Right lobe of liver (tissue), 6 donors: ENCODE results near the gene EEF1AKMT3. TPM values are rescaled to one million over a fixed set of nuclear protein-coding genes. Genes with fewer than 3 reads are reported as not detected.

Experiments
- ATAC-seq, 4 donors: fragments of 200-7000 bp; cut with Tn5 transposase; one replicate each; pipeline ENCODE4 v1.9.1; 2020; ENCODE audit warnings: mild to moderate bottlenecking in 4 of 4, moderate library complexity in 4 of 4
- DNase-seq, 3 donors: peaks; one replicate each; pipeline ENCODE4 v3.0.0-alpha.2; 2020
- H3K27ac ChIP-seq, 3 donors: fragments of 200-600 bp; one replicate each; pipeline ENCODE4 v1.8.0; 2022
- H3K27me3 ChIP-seq, 2 donors: fragments of 200-600 bp; one replicate each; pipeline ENCODE4 v1.8.0; 2022
- H3K36me3 ChIP-seq, 4 donors: fragments of 200-600 bp; sonication (generic) in 1 of 4; one replicate each; pipeline versions ENCODE4 v1.5.1 to v1.8.0; 2017 to 2022; ENCODE audit warnings: control low read depth in 1 of 4
- H3K4me1 ChIP-seq, 4 donors: fragments of 200-600 bp; sonication (generic) in 1 of 4; one replicate each; pipeline versions ENCODE4 v1.5.1 to v1.8.0; 2017 to 2022; ENCODE audit warnings: control low read depth in 1 of 4
- H3K4me3 ChIP-seq, 3 donors: fragments of 200-600 bp; one replicate each; pipeline ENCODE4 v1.8.0; 2022
- H3K9me3 ChIP-seq, 4 donors: fragments of 200-600 bp; sonication (generic) in 1 of 4; one replicate each; pipeline versions ENCODE4 v1.5.1 to v1.8.0; 2017 to 2022; ENCODE audit warnings: control low read depth in 1 of 4
- POLR2A ChIP-seq: fragments of 450-650 bp; IDR thresholded peaks from one replicate; pipeline ENCODE4 v1.6.1; 2017; ENCODE audit warnings: antibody characterized with exemption, mild to moderate bottlenecking
- WGBS: methylation state at CpG from one replicate; pipeline ENCODE4 v1.1.6; 2018; ENCODE audit warnings: low coverage, low lambda C conversion rate; ENCODE audit not compliant: insufficient coverage; ENCODE audit errors: missing lambda C conversion rate; 5-methylcytosine and 5-hydroxymethylcytosine counted together
- intact Hi-C, 2 donors: fragments of 100-400 bp; cut with DNase I; formaldehyde crosslinking; loops; one replicate each; pipeline versions ENCODE4 v1.11.2 to v1.14.1; 2022
- total RNA-seq, 6 experiments: library from RNA; depleted of rRNA in 2 of 6; stranded (reverse); fragments of >200 nt in 2 of 6; fragmentation: NEBNext Ultra II Directional in 3 of 6; extraction: Animal tissue kit (Norgen Biotek cat#: 25700) in 3 of 6; gene quantifications; one replicate each; pipeline versions ENCODE4 v1.1.0 to v1.2.4, GENCODE V29; 2016 to 2023
- TF ChIP-seq, protein P1 (sequence below), 4 donors: fragments of 200-600 bp in 3 of 4; fragments of 450-650 bp in 1 of 4; IDR thresholded peaks; one replicate each; pipeline versions ENCODE4 v1.5.1 to v1.8.0; 2016 to 2022; ENCODE audit warnings: antibody characterized with exemption in 4 of 4, mild to moderate bottlenecking in 2 of 4
- donor health status: DM: no; HTN: yes; CAD: no.
- donor health status: DM: no; HTN: no; CAD: no.
- donor health status: DM: no; HTN: no; CAD: no.
- donor health status: DM: no; HTN: yes; CAD: no.
- donor health status: DM: no; HTN: yes; CAD: no.

The EEF1AKMT3 gene
- total RNA-seq, 6 experiments from 2014 or later, result 3.2 to 5.5 (median 3.7) TPM

DNA sequence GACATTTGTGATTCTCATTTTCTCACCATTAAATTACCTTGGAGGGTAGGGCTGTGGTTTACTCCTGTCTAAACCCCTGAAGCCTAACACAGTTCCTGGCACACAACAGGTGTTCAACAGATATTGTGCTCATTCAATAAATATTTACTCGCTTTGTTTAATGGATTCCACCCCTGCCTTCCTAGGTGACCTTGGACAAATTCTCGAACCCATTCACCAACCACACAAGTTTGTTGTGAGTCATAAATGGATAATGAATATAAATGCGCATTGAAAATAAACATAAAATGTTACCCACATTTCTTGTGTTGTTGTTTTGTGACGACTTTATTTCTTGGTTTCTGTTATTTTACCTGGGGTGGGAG lies 9.8 kb downstream of the EEF1AKMT3 start:
- intact Hi-C loops, result no loop called here
- Histone ChIP-seq H3K27me3 (no peaks in the 10 kb centered on the region), H3K36me3 (peaks cover 0 to 22% (median 9%) of the 10 kb centered on the region in 4 donors), H3K9me3 (no peaks in the 10 kb centered on the region), H3K4me1 (peaks cover 0 to 17% (median 0%) of the 10 kb centered on the region in 4 donors), H3K4me3 (peak overlapping the region in 1 of 3 donors; percentile 97), H3K27ac (no peak overlapping the region)
- no peak for TF ChIP-seq POLR2A
- TF ChIP-seq, protein P1, sequence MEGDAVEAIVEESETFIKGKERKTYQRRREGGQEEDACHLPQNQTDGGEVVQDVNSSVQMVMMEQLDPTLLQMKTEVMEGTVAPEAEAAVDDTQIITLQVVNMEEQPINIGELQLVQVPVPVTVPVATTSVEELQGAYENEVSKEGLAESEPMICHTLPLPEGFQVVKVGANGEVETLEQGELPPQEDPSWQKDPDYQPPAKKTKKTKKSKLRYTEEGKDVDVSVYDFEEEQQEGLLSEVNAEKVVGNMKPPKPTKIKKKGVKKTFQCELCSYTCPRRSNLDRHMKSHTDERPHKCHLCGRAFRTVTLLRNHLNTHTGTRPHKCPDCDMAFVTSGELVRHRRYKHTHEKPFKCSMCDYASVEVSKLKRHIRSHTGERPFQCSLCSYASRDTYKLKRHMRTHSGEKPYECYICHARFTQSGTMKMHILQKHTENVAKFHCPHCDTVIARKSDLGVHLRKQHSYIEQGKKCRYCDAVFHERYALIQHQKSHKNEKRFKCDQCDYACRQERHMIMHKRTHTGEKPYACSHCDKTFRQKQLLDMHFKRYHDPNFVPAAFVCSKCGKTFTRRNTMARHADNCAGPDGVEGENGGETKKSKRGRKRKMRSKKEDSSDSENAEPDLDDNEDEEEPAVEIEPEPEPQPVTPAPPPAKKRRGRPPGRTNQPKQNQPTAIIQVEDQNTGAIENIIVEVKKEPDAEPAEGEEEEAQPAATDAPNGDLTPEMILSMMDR (IDR thresholded peaks at IDR 0.05), result no peak
- DNase-seq (no peak), ATAC-seq (peak in 2 of 4 donors; percentile 3 to 6)
- 13% methylated on average over 4 of the region's 4 CpGs for WGBS

DNA sequence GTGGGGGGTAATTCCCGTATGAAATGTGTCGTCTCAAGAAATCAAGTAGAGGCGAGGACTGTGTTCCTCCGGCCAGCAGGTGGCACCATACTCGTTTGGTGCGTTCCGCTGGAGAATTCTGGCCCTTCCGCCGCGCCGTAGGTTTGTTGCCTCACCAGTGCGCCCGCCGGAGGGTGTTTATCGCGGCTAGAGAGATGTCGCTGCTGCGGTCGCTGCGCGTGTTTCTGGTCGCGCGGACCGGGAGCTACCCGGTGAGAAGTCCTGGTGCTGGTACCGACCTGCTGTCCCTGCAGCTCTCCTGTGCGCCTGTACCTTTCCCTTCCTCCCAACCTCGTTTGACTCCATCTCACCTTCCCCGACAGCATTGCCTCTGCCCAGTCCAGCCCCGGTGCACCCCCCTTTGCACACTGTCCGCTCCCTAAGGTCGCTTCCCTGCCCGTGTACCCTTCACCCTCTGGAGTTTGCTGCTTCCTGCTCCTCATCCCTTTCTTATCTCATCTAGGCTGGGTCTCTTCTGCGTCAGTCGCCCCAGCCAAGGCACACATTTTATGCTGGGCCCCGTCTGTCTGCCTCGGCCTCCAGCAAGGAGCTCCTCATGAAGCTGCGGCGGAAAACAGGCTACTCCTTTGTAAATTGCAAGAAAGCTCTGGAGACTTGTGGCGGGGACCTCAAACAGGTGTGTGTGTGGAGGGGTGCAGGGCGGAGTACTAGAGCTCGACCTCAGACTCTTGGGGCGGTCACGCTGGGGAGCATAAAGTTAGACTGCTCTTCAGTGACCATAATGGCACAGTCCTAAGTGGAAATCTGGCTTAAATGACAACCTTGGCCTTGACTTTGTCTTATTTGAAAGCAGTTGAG lies 10.4 kb downstream of the EEF1AKMT3 start, which contains the start of gene TSFM:
Gene TSFM (plus strand): TSS at position 180 of the 858 bp plus-strand sequence. CDS start 15 bp downstream, at position 195.
- Histone ChIP-seq H3K4me3 (peak within 1 kb of the TSS; percentile 94 to 97 (median 95)), H3K4me1 (peaks cover 0 to 17% (median 0%) of the 10 kb centered on the region in 4 donors), H3K9me3 (no peaks in the 10 kb centered on the region), H3K36me3 (peaks cover 0 to 27% (median 10%) of the 10 kb centered on the region in 4 donors), H3K27me3 (no peaks in the 10 kb centered on the region), H3K27ac (peak within 1 kb of the TSS; percentile 14 to 60 (median 41))
- ATAC-seq (peak; percentile 97 to 100 (median 99)), DNase-seq (peak; percentile 96)
- peak; percentile 54 for TF ChIP-seq POLR2A
- TF ChIP-seq, protein P1 (IDR thresholded peaks at IDR 0.05), result peak; percentile 95 to 99 (median 96)
- WGBS, result 1% methylated on average over 24 of the region's 45 CpGs
- intact Hi-C loops, result no loop called here

DNA sequence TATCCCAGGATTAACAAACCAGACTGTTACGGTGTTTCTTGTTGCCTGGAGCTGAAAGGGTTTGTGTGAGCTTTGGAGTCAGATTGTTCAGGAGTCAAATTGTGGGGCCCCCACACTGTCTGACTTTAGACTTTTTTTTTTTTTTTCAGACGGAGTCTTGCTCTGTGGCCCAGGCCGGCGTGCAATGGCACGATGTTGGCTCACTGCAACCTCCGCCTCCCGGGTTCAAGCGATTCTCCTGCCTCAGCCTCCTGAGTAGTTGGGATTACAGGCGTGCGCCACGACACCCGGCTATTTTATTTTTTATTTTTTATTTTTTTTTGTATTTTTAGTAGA lies 11.0 kb downstream of the EEF1AKMT3 start:
- Histone ChIP-seq H3K4me3 (peak overlapping the region; percentile 94 to 97 (median 95)), H3K27ac (no peak overlapping the region), H3K9me3 (no peaks in the 10 kb centered on the region), H3K4me1 (peaks cover 0 to 17% (median 0%) of the 10 kb centered on the region in 4 donors), H3K27me3 (no peaks in the 10 kb centered on the region), H3K36me3 (peaks cover 0 to 27% (median 10%) of the 10 kb centered on the region in 4 donors)
- DNase-seq (no peak), ATAC-seq (no peak)
- intact Hi-C loops, result no loop called here
- 70% methylated on average over 10 of the region's 12 CpGs for WGBS
- TF ChIP-seq, protein P1 (IDR thresholded peaks at IDR 0.05), result no peak
- TF ChIP-seq POLR2A, result no peak

DNA sequence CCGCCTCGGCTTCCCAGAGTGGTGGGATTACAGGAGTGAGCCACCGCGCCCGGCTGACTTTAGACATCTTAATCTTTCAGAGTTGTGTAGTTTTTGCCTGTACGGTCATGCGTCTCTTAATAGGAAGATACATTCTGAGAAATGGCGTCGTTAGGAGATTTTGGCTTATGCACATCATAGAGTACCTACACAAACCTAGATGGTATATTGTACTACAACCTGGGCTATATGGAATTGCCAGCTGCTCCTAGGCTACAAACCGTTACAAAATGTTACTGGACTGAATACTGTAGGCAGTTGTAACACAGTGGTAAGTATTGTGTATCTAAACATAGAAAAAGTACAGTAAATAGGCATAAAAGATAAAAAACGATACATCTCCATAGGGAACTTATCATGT lies 11.4 kb downstream of the EEF1AKMT3 start:
- no peaks in the 10 kb centered on the region for H3K9me3 ChIP-seq
- DNase-seq, result no peak
- H3K4me3 ChIP-seq, result no peak overlapping the region
- H3K27ac ChIP-seq, result no peak overlapping the region
- H3K4me1 ChIP-seq, result peaks cover 0 to 17% (median 0%) of the 10 kb centered on the region in 4 donors
- no peak for ATAC-seq
- 91% methylated on average over 11 of the region's 11 CpGs for WGBS
- no peaks in the 10 kb centered on the region for H3K27me3 ChIP-seq
- TF ChIP-seq POLR2A, result no peak
- TF ChIP-seq, protein P1 (IDR thresholded peaks at IDR 0.05), result no peak
- peaks cover 0 to 27% (median 11%) of the 10 kb centered on the region in 4 donors for H3K36me3 ChIP-seq
- intact Hi-C loops, result no loop called here
